Retina (tissue), 1 donor: Measurements from ENCODE around the gene STIL.
"Not testable (repeated sequence)": the region's sequence is repeated elsewhere in the genome, so short reads cannot be mapped to it uniquely, and the experiment has no call there.

Experiments
- DNase-seq: peaks from one replicate; pipeline ENCODE4 v3.0.0-alpha.2; 2016

Gene STIL

GRCh38 chr1:47216278-47217059, 97.5 kb downstream of the STIL start:
- no peak for DNase-seq

- DNase-seq, result no peak
Observed at GRCh38 chr1:47215713-47216112, 98.2 kb downstream of the STIL start.

DNA sequence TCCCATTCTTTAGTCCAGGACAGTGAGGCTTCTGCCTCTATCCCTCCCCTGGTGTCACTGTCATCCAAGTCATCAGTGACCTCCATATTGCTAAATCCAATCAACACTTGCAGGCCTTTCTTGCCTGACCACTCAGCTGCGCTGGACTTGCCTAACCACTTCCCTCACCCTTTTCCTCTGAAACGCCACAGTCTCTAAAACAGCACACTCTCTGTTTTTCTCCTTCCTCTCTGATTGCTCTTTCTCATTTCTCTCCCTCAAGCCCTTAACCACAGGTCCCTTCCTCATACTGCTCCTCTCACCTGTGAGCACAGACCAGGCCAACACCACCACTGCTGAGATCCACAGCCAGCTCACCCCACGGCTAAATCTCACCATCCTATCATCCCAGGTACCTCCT, 99.4 kb downstream of the STIL start:
- DNase-seq, result no peak

- no peak for DNase-seq
Observed at GRCh38 chr1:47213230-47213963, 100.5 kb downstream of the STIL start.

- no peak for DNase-seq
Observed at GRCh38 chr1:47212636-47213229, 101.2 kb downstream of the STIL start.

GRCh38 chr1:47211796-47212269, 102.1 kb downstream of the STIL start:
- DNase-seq, result no peak

- no peak for DNase-seq
Observed at GRCh38 chr1:47210666-47211065, 103.3 kb downstream of the STIL start.

DNA sequence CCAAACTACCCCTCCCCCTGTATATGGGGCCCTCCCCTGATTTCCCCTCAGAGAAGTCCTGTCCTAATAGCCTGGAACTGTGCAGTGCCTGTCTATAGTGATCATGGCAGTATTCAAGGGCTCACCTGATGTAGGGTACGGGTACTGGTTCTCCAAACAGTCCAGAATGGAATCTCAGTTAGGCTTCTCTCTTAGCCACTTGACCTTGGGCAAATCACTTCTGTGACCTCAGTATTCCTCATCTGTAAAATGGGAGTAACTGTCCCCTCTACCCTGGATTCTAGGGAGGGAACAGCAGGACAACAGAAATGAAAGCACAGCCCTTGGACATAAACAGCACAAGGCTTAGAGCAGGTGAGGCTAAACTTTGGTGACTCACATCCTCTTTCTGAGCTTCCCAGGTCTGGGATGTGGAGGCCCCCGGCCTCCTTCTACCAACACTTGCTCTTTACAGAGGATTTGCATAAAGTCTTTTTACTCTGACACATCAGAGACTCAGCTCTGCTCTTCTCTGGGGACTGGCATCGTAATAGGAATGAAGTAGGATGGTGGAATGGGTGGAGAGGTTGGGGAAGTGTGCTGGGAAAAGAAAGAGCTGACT, 104.1 kb downstream of the STIL start:
- DNase-seq, result no peak

GRCh38 chr1:47209091-47209490, 104.9 kb downstream of the STIL start:
- DNase-seq, result no peak

DNA sequence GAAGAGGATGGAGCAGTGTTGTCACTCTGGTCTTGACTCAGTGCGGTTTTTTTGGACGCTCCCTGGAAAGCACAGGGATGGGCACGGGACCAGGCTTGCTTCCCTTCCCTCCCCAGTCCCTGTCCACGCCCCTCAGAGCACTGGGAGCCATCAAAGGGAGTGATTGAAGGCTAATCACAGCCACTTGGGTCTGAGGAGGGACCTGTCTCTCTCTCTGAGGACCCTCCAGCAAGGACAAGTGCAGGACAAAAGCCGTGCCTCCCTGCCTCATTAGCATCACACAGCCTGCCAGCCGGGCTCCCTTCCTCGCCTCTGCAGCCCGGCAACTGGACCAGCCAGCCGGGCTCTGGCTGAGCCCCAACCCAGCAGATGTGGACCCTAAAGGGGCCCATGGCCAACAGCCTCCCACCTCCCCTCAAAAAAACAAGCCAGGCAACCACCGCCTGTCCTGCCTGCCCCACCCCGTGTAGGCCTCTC, 105.5 kb downstream of the STIL start:
- peak; percentile 35 for DNase-seq

DNA sequence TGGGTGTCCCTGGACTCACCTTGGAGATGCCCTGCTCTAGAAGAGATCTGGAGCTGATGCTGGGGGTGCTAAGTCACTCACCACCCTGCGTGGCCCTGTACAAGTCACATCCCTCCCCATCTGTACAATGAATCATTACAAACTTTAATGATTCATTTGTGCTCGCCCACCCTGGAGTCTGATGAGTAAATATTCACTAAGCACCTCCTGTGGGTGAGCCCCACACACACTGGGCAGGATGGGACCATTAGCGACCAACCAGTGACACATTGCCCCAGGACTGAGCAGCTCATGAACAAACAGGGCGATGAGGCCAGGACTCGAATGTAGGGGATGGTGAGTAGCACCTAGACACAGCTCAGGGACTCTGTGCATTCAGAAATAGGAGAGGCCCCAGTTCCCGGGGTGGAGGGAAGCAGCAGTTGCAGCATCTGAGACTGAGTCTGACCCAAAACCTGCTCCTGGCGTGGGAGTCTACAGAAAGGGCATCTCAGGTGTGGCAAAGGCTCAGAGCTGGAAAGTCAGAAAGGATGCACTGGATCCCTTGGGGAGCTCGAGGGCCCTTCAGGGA, 106.1 kb downstream of the STIL start:
- DNase-seq, result no peak

- no peak for DNase-seq
Observed at GRCh38 chr1:47205918-47206317, 108.0 kb downstream of the STIL start.

DNA sequence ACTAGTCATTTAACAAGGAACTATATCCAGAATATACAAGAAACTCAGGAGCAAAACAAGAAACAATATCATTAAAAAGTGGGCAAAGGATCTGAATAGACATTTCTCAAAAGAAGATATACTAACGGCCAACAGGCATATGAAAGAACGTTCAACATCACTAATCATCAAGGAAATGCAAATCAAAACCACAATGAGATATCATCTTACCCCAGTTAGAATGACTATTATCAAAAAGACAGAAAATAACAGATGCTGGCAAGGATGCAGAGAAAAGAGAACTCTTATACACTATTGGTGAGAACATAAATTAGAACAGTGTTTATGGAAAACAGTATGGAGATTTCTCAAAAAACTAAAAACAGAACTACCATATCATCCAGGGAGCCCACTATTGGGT, 110.4 kb downstream of the STIL start:
- not testable (repeated sequence) for DNase-seq

DNA sequence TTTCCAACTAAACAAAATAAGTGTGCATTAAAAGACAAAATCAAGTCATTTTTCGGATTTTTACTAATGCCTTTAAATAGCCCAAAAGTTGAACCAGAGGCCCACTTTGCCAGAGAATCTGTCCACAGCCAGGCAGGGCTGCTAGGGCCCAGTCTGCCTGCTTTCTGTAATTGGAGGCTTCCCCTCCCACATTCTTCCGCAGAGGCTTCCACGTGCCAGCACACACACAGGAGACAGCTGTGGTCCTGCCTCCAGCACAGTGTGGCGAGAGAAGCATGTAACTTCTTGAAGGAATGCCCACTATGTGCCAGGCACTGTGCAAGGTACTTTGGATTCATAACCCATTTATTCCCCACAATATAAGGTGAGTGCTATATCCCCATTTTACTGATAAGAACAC, 112.8 kb downstream of the STIL start:
- no peak for DNase-seq
